Activated CD8-positive, alpha-beta memory T cell treated with anti-CD3 and anti-CD28 coated beads, Interleukin-2, amount 50 U/mL, for 4 hours (primary cell): ENCODE data around the gene LRRC73.
A peak's percentile ranks its signal among the peaks of the same experiment; 100 is the strongest.
"Not testable (repeated sequence)": the region's sequence is repeated elsewhere in the genome, so short reads cannot be mapped to it uniquely, and the experiment has no call there.

Experiments used
- DNase-seq: peaks from one replicate; pipeline ENCODE4 v3.0.0-alpha.2; 2020

Gene LRRC73

DNA sequence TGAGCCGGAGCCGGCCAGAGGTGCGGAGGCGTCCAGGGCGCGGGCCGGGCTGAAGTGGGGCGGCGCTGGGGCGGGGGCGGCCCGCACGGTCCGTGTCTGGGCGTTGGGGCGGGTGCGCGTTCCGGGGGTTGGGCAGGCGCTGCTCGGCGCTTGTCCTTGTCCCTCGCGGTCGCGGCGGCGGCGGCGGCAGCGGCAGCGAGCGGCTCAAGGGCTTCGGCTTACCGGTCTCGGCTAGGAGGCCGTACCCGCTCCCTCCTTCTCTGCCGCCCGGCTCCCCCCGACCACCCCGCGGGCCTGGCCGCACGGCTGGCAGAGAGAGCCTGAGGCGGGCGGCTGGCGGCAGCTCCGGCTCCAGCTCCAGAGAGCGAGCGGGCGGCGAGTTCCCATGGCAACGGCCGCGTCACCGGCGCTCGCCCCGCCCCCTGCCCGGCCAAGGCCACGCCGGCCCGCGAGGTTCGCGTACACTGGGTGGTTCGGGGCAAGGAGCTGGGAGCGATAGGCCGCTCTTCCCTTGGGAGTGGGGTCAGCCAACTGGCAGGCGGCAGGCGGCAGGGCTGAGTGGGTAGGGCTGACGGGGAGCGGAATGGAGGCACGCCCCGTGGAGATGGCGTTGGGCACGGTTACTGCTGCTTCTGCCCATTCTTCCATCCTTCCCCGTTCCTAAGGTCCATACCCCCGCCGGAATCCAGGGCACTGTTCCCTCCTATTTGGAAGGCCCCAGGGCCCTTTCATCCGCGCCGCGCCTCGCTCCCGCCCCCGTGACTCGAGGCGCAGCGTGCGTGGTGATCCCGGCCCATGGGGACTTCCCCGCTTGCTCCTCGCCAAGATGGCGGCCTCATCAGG is at the start of gene LRRC73:
Gene LRRC73, minus strand, starts transcription at position 363 of the 843 bp plus-strand sequence. CDS start 561 bp downstream, outside the sequence.
- DNase-seq, result peak; percentile 82

DNA sequence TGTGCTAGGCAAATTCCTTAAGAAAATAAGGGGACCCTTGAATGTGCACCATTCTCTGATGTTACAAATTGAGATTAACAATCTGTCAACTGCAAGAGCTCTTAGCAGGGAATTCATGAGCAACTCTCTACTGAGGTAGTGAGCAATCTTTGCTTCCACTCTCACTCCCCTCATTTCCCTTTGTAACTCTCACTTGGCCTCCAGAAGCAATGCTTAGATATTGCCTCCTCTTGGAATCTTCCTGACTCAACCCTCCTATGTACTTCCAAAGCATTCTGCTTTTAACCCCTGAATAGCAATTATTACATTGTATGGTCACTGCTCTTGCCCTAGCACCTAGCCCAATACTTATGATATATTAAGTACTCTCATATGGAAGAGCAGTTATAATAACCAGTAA is 49.2 kb upstream of the LRRC73 start:
- DNase-seq, result no peak

- DNase-seq, result not testable (repeated sequence)
Measured at GRCh38 chr6:43557620-43558019, 47.5 kb upstream of the LRRC73 start.

GRCh38 chr6:43547222-43547621 is 37.1 kb upstream of the LRRC73 start:
- DNase-seq, result no peak

DNA sequence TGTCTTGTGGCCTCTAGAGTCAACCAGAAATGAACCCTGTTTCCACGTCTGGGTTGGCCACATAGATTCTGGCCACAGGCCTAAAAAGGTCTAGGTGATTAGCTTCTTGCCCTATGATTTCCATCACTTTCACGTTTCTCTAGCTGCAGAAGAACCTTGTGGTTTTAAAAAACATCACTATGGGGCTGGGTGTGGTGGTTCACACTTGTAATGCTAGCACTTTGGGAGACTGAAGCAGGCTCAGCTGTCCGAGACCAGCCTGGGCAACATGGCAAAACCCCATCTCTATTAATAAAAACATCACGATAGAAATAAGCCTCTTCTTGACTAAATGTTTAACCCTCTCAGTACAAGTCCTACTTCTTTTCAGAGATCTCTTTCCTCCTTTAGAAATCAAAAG is 34.3 kb upstream of the LRRC73 start:
- DNase-seq, result no peak

GRCh38 chr6:43541774-43542471 is 31.8 kb upstream of the LRRC73 start:
- DNase-seq, result no peak

- DNase-seq, result no peak
Measured at GRCh38 chr6:43540507-43540906, 30.4 kb upstream of the LRRC73 start.

DNA sequence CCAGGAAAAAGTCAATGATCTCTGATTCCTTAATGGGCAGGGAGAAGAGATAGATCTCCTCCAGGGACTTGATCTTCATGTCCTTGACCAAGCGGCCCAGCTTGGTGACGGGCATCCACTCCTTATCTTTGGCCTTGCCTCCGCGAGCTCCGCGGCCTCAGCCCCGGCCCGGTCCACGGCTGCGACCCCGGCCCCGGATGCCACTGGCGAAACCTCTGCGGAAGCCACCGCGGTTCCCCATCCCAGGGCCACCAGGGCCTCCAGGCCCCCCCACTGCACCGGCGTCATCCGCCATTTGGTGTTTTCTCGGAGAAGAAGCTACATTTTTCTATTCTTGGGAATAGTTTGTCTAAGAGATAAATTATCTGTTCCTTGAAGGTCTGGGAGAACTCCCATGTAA is 29.3 kb upstream of the LRRC73 start:
- not testable (repeated sequence) for DNase-seq

DNA sequence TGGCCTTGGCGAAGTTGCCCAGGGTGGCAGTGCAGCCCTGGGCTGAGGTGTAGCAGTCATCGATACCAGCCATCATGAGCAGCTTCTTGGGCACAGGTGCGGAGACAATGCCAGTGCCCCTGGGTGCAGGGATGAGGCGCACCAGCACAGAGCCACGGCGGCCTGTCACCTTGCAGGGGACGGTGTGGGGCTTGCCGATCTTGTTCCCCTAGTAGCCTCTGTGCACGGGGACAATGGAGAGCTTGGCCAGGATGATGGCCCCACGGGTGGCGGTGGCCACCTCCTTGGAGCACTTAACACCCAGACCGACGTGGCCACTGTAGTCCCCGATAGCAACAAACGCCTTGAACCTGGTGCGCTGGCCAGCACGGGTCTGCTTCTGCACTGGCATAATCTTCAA is 28.8 kb upstream of the LRRC73 start:
- not testable (repeated sequence) for DNase-seq

- no peak for DNase-seq
Measured at GRCh38 chr6:43532201-43532600, 22.1 kb upstream of the LRRC73 start.

GRCh38 chr6:43524483-43524961 is 14.4 kb upstream of the LRRC73 start:
- DNase-seq, result no peak

DNA sequence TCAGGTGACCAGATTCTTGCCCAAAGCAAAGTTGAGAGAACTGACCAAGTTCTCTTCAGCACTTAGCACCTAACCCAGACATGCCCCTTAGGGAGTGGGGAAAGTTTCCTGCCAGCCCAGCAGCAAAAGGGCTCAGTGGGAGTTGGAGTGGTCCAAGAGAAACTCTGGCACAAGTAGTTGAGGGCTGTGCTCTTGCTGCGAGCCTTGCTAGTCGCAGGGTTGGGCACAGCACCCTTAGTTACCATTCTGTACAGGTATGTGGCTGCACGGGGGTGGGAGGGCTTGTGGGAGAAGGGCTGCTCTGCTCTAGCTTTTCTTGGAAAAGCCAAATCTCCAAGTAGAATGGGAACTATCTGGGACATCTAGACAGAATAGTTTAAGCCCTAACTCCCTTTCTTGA is 13.1 kb upstream of the LRRC73 start:
- DNase-seq, result no peak

- DNase-seq, result no peak
Measured at GRCh38 chr6:43522547-43523261, 12.6 kb upstream of the LRRC73 start.

DNA sequence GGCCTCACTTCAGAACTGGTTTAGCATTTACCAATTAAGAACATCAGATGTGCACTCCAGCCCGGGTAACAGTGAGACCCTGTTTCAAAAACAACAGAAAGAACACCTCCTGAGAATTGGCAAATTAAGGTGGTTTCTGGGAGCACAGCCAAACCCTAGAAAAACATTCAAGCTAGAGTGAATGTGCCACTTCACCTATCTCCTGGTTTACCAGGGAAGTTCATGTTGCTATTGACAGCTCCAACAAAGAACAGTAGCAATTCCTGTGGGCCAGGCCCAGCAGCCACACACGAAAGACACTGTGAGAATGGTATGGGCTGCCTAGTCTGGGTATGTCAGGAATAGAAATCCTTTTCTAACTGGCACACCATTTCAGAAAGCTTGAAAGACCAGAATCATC is 11.7 kb upstream of the LRRC73 start:
- no peak for DNase-seq

- DNase-seq, result no peak
Measured at GRCh38 chr6:43520097-43520496, 10.0 kb upstream of the LRRC73 start.

DNA sequence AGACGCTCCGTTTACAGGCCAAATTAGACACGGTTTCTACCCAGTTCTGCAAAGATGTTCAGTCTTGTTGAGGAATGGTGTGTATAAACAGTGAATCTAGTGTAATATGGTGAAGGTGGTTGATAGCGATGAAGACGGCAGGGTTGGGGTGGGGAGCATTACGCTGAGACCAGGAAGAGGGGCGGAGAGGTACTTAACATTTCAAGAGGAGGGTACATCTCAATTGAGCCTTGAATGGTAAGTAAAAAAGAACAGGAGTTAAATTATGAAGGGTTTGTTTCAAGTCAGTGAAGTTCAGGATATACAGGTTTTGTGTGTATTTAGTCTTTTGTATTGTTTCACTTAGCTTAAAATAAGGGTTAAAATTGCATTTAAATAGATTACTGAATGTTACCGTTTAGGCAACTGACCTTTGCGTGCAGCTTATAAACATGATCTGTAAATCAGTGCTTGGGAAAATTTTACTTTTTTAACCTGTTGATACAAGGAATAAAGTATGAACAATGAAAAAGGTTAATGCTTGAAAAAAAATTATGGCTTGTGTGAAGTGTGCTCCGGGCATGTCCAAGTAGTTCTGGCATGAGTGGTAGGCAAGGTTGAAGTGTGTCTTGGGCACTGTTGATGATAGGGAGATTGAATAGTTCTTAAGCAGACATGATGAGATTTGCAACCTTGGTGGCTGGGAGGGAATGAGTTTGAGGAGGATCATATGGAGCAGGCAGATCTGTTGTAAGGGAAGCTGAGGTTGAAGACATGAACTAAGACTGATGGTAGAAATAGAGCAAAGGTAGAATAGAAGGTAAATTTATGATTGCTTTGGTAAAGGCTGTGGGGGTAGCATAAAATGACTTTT is 7.6 kb upstream of the LRRC73 start:
- DNase-seq, result no peak

DNA sequence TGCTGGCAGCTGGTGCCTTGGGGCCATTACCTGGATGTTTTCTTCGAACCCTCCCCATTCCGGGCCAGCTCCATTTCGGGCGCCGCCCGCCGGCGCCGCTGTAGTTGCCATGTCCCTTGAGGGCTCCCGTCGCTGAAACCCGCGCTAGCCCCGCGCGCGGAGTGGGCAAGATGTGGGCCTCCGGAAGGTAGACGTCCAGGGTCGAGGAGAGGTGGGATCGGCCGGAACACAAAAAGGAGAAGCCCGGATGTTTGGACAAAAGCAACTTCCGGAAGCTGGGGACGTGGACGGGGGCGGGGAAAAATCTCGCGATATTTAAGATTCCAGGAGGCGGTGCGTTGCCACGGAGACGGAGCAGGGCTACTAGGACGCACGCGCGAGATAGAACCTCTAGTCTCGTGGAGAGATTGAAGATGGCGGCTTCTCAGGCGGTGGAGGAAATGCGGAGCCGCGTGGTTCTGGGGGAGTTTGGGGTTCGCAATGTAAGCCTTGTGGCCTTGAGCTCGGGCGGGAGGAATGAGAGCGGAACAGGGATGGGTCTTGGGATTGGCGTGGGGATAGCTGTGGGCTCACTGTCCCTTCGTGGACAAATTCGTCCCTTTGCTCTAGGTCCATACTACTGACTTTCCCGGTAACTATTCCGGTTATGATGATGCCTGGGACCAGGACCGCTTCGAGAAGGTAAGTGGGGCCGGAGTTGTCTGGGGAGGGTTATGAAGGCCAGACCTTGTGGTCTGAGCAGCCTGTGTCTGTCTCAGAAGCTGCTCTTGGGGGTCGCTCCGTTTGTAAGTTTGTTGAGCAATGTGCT is 6.8 kb upstream of the LRRC73 start, which contains the start of the genes POLR1C and YIPF3:
Gene POLR1C, plus strand, starts transcription at position 393 of the 808 bp plus-strand sequence. Its CDS starts 21 bp downstream, at position 414.
Gene YIPF3, minus strand, starts transcription at position 230 of the 808 bp plus-strand sequence. Its CDS starts 119 bp downstream, at position 111.
- peak; percentile 95 for DNase-seq

DNA sequence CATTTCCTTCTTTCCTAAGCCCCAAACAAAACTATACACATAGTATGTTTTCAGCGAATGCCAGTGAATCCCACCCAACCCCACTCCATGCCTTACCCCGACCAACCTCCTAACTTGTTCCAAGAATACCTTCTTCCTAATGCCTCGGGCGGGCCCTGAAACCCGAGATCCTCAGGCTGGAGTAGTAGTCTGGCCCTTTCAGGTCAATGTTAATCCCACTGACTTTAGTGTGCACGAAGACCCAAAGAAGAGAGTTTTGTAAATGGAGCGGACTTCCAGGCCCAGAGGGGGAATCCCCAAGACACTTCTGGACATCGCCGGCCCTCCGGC is 6.2 kb upstream of the LRRC73 start:
- DNase-seq, result no peak

- no peak for DNase-seq
Measured at GRCh38 chr6:43515808-43516207, 5.7 kb upstream of the LRRC73 start.

DNA sequence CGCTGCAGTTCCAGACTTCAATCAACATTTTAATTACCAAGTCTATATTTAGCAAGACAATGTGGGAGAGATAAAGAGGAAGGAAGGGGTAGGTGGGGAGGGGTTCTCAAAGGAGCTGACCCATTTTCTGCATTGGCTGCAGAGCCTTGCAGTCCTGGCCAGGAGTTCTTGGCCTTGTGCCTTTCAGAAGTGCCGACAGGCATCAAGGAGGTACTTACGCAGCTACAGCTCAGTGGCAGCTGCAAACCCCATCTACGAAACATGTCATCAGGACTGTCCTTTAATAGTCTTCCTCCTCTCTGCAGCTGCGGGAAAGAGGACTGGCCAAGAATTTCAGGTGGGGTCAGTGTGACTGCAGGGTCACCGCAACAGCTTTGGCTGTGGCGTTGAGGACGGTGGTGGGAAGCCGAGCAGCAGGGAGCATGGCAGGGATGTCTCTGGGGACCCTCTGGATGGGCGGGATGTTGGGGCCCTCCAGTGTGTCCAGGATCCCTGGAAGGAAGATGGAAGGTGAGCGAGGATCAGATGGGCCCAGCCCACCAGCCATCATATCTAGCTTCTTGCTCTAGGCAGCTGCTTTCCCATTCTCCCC is 1.8 kb upstream of the LRRC73 start:
- DNase-seq, result no peak

DNA sequence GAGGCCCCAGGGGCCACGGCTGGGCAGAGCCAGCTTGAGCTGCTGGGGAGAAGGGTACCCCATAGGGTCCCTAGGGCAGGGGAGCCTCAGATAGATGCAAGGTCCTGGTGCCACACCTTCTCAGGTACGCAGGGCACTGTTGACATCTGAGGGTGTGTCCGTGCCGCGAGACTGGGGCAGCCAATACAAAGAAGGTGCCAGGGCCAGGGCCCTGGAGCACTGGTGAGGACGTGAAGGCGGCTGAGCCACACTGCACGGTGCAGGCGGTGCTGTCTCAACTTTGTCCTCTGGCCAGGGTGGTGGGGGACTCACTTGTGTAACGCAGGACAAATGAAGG is 649 bp upstream of the LRRC73 start:
- no peak for DNase-seq
